NCI-H1694 treated with DMSO at 0.1 percent for 48 hours (cell line): ENCODE data around the gene ZNF267.
"Not testable (repeated sequence)": the region's sequence is repeated elsewhere in the genome, so short reads cannot be mapped to it uniquely, and the experiment has no call there.

Experiments used
- DNase-seq: peaks from one replicate; lab custom pipeline; 2025; lab: John Stamatoyannopoulos, UW

Gene ZNF267

GRCh38 chr16:31873556-31874365 lies at the start of gene ZNF267:
Gene ZNF267, plus strand, starts transcription at chr16:31873807. Its CDS starts 160 bp downstream, at chr16:31873967.
- DNase-seq, result peak; percentile 52

- no peak for DNase-seq
Measured at GRCh38 chr16:31833047-31833446, 40.6 kb upstream of the ZNF267 start.

- DNase-seq, result not testable (repeated sequence)
Measured at GRCh38 chr16:31836396-31836795, 37.2 kb upstream of the ZNF267 start.

- no peak for DNase-seq
Measured at GRCh38 chr16:31842864-31843263, 30.7 kb upstream of the ZNF267 start.

DNA sequence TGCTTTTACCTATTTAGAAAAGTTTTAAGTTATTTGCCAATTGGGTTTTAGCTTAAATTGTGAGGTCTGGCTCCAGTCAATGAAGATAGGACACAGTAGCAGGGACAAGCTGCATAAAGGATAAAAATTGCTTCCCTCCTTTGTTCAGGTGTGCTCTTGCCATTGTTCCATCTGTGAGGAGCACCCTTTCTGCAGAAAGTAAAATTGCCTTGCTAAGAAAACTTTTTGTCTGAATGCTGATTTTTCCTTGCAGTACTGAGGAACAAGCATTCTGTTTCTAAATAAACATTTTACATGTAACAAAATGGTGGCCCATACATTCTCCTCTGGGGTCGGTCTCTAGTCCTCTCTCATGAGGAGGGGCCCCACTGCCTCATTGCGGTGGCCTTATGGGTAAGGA lies 25.0 kb upstream of the ZNF267 start:
- not testable (repeated sequence) for DNase-seq

DNA sequence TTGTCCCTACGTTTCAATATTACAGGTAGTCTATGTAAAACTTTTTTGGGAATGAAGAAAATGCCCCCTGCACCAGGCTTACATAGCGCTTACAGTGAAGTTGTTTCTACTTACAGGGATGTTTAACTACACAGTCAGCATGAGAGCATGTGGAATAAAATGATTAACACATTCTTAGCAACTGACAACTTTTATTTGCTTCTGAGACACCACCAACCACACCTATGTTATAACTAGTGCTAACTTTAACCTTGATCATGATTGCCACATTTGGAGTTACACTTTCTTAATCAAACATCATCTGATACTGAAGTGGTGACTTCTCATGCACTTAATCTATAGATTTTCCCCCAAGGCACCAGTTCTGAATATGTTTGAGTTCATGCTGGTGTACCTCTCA lies 20.3 kb upstream of the ZNF267 start:
- no peak for DNase-seq

DNA sequence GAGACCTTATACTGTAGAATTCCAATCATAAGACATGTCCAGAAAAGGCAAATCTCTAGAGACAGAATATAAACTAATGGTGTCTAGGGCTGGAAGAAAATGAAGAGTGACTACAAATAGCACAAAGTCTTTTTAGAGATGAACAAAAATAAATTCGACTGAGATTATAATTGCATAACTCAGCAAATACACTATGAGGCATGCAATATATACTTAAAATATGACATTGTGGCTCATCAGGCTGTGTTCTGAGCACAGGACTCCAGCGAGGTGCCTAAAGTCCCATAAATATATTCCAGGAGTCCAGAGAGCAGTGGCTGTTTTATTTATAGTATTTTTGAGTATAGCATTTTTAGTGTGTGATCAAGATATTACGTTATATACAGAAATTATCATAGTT lies 13.1 kb upstream of the ZNF267 start:
- no peak for DNase-seq

DNA sequence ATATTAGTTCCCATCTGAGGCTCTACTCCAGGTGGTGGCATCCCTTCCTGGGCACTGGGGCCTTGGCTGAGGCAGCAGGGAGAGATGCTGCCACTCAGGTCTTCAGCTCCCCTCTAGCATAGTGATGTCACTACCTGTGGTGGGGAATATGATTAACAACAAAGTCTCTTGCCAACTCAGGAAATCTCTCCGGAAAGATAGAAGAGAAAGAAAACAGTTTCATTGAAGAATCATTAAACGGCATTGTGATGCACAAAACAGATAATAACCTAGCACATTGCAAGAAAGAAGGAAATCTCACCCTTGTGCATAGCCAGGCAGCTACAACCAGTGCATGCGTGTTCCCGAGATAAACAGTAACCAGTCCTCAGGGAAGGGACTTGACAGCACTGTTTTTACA lies 12.2 kb upstream of the ZNF267 start:
- no peak for DNase-seq

DNA sequence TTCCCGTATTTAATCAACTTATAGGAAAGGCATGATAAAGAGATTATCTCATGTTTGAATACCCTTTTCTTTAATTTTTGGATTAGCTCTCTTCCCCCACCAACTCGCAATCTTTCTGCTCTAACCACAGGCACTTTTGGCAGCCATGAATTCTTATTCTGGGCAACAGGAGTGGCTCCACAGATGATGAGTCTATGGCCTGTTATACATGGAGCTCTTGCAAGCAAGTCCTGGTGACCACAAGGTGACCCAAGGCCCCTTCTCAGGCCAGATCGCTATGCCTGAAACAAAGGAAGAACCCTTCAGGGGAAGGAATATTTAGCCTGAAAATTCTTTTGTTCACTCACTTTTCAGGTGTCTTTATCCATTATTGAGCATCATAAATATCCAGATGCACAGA lies 10.8 kb upstream of the ZNF267 start:
- DNase-seq, result no peak

DNA sequence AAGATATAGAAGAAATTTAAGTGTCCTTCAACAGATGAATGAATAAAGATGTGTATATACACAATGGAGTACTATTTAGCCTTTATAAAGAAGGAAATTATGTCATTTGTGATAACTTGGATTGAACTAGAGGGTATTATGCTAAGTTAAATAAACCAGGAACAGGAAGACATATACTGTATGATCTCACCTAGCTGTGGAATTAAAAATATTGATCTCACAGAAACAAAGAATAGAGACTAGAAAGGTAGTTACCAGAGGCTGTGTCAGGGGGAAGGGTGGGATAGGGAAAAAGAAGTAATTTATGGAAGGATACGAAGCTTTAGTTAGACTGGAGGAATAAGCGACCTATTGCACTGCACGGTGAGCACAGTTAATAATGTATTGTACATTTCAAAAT lies 5.4 kb upstream of the ZNF267 start:
- DNase-seq, result no peak

DNA sequence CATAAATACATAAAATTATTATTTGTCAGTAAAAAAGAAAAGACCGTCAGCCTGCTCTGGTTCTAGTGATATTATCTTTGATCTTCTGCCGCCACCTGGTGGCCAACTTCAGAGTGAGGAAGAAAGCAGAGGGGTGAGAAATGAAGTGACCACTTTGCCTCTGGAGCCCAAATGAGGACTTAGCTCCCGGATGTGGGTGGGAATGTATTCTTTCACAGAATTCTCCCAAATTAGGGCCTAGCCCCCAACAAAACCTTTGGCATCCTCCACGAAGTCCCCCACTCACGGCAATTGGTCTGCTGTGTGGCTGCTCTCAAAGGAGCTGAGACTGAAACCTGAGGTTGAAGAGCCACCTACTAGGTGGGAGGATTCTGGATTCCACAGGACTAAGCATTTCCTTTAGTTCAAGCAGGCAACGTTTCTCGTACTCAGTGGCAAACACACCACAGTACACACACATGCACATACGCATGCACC lies 4.9 kb upstream of the ZNF267 start:
- DNase-seq, result peak; percentile 55

DNA sequence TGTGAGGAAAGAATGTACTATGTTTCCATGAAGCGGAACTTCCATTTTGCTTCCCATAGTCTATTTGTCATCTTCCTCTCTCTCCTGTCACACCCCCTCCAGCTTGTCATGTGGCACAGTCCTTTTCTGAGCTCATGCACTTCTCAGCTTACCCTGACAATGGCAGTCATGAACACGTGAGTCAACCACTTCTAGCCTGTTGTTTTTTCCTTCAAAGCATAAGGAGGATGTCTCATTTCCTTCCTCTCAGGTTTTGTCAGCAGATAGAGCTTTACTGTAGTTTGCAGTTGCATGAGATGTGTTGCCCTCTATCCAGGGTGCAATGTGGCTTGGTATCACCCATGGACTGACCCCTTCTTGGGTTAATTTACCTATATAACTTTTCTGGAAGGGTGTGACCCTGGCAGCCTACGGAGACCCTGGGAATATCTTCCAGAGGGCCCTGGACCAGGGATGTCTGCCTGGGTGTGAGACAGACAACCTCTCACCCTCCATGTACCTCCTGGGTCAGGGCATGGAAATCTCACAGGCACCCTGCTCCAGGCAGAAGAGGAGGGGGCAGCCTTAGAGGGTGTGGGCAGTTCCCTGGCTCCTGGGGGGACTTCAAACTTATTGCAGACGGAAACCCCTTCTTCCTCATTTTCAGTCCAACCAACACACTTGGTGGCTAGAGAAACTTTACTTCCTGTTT lies 4.0 kb upstream of the ZNF267 start:
- DNase-seq, result no peak

- DNase-seq, result no peak
Measured at GRCh38 chr16:31870809-31871208, 2.8 kb upstream of the ZNF267 start.

- no peak for DNase-seq
Measured at GRCh38 chr16:31871510-31871909, 2.1 kb upstream of the ZNF267 start.

GRCh38 chr16:31872201-31872600 lies 1.4 kb upstream of the ZNF267 start:
- DNase-seq, result no peak

- DNase-seq, result no peak
Measured at GRCh38 chr16:31874366-31875111, 932 bp downstream of the ZNF267 start.

GRCh38 chr16:31875112-31875803 lies 1.7 kb downstream of the ZNF267 start:
- DNase-seq, result no peak

- DNase-seq, result no peak
Measured at GRCh38 chr16:31875928-31876547, 2.4 kb downstream of the ZNF267 start.

DNA sequence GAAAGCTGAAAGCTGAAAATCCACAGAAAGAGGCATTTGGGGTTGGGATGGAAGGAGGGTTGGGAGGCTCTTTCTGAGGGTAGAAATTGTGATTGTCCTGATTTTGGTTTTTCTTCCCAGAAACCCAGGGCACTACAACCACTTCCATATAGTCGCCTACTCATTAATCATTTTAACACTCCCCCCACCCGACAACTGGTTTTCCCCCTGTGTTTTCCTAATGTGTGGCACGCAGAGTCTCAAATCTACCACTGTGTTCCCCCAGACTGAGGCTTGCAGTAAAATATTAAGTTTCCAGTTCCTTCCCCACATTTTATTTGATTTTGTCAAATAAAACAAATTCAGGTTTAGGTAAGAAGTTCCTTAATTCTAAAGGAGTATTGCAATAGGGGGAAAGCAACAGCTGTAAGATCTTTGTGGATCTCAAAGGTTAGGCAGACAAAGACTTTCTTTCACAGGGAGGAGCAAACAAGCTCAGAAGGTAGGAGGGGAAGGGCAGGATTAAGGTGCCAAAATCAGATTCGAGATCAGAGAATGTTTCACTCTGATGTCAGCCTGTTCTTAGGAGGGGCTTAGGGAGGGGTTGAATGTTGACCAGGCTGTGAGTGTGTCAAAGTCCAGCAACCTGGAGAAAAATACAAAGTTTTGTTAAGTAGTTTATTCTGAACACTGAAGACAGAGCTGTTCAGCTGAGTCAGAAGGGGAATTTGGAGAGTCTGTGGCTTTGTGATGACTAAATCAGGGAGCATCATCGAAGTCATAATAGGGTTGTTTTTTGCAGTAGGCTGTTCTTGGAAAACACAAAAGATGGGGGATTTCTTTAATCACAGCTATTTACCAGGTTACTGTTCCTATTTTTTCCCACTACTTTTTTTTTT lies 3.6 kb downstream of the ZNF267 start:
- no peak for DNase-seq

GRCh38 chr16:31877876-31878642 lies 4.5 kb downstream of the ZNF267 start:
- no peak for DNase-seq
